GM21367 (cell line): ENCODE data around the gene ZDHHC24.
"Not testable (repeated sequence)": the region's sequence is repeated elsewhere in the genome, so short reads cannot be mapped to it uniquely, and the experiment has no call there.

Source experiments
- ATAC-seq: cut with Tn5 transposase; IDR thresholded peaks from one replicate; pipeline ENCODE4 v1.9.1; 2021; ENCODE audit not compliant: unreplicated experiment

Gene ZDHHC24, protein sequence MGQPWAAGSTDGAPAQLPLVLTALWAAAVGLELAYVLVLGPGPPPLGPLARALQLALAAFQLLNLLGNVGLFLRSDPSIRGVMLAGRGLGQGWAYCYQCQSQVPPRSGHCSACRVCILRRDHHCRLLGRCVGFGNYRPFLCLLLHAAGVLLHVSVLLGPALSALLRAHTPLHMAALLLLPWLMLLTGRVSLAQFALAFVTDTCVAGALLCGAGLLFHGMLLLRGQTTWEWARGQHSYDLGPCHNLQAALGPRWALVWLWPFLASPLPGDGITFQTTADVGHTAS

DNA sequence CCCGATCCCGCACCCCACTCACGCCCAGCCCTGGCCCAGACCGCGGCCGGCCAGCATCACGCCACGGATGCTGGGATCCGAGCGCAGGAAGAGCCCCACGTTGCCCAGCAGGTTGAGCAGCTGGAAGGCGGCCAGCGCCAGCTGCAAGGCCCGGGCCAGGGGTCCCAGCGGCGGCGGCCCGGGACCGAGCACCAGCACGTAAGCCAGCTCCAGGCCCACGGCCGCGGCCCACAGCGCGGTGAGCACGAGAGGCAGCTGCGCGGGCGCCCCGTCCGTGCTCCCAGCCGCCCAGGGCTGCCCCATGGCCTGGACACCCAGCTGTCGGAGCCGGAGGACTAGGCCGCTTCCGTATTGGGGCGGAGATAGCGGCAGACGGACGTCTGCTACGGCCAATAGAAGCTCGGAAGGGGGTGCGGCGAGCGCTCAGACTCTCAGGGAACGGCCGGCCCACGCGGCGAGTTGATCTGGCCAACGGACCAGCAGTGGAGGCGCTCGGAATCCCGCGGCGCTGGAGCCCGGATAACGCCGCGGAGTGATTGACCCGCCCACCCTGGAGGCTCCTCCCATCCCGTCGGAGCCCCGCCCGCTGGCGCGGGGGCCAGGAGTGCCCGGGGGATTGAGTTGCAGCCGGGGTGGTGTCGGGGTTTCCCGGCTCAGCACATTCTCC, at the start of gene ZDHHC24:
Gene ZDHHC24, minus strand, starts transcription at position 348 of the 667 bp plus-strand sequence. Its CDS starts 45 bp downstream, at position 303.
- no peak for ATAC-seq

DNA sequence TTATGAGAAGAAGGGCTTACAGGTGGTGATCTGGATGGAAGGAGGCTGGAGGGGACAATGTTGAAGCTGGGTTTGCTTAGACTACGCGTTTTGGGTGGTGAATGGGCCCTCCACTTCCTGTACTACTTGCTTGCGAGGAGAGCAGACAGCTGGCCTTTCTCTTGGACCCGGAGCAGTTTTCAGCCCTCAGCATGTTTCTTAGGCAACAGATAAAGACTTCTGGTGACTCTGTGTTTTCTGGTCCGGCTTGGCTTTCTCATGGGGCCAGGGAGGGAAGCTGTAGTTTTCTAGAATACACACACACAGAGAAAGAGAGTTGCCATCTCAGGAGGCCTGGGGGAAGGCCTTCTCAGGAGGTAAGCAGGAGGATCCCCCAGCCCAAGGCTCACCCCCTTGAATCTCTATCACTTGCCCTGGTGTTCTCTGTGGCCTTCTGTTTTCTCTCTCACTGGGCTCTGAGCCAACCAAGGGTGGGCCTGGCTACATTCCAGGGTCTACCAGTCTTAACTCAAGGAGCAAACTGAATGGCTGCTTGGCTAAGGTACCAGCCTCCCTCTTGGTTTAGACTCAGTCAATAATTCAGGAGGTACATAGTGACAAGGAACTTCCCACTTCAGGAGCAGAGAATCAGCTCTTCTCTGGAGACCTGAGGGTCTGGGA, 49.5 kb upstream of the ZDHHC24 start:
- no peak for ATAC-seq

DNA sequence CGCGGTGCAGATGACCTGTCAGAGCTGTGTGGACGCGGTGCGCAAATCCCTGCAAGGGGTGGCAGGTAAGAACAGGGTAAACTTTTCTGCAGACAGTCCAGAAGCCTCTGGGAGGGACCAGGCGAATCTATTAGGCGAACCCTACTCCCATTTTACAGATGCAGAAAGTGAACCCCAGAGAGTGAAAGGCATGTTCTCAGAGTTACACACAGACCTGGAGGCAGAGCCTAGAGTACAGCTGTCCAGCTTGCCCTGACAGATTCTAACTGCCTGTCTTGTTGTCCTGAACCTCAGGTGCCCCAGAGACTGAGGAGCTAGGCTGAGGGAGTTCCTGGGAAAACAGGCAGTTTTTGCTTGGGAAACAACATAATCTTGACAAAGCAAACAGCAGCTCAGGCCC, 47.8 kb upstream of the ZDHHC24 start:
- no peak for ATAC-seq

DNA sequence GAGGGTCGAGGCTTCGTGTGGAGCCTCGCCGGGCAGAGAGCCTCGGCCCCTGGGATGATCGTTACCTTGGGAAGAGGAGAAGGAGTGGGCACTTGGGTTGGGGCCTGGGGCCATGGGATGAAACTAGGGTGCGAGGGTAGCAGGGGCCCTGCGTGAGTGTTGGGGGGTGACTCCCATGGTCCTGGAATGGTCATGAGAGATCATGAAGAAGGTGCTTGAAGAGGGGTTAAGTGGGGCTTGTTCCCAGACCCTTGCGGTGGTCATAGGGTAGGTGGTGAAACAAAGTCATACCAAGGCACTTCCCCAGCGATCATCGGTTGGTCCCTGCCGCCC, 47.4 kb upstream of the ZDHHC24 start:
- ATAC-seq, result peak; percentile 6

DNA sequence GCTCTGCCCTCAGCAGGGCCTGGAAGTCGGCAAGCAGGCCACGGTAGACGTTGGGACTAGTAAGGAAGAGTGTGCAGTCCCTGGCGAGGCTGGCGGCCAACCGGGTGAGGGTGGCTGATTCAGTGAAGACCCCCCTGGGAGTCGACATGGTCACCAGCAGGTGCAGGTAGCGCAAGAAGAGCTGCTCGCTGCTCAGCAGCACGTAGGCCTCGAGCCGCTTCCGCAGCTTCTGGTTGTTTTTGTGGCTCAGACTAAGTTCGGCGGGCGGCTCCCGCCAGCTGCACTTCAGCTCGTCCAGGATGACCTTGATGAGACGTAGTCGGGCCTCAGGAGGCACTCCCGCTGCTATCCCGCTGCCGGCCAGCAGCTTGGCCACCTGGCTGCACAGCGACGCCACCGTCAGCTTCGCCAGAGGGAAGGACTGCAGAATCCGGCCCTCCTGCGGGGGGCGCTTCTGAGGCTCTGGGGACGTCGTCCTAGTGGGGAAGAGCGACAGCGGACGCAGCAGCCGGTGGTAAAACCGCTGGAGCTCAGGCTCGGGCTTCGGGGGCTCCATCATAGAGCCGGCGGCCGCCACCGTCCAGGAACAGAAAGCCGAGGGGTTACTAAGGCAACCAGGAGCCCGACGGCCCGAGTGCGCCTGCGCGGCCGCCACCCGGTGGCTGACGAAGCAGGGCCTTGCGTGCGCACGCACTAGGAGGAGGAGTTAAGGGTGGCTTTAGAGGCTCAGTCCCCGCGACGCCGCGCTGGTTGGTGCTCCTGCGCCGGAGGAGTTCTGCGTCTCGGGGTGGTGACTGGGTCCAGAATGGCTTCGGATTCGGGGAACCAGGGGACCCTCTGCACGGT, 46.8 kb upstream of the ZDHHC24 start, which contains the start of the genes CCDC87 and CCS:
Gene CCDC87, minus strand, starts transcription at position 607 of the 846 bp plus-strand sequence. Its CDS starts 48 bp downstream, at position 559.
Gene CCS, plus strand, starts transcription at position 729 of the 846 bp plus-strand sequence. Its CDS starts 77 bp downstream, at position 806.
- ATAC-seq, result peak; percentile 77

DNA sequence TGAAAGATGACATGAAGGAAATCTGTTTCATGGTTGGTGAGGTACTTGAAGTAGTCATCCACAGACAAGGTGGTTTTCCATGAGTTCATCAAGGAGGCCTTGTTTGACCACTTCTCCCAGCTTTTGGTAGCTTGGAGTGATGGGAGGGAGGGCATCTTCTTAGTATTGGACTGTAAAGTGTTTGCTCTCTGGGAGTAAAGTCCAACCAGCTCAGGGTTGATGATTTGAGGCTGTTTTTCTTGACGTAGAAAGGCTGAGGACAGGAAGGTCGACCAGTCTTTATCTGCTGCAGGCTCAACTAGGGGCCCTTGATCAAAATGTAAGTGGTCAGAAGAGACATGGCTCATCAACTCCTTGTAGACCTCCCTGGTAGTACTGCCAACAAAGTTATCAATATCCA, 45.3 kb upstream of the ZDHHC24 start:
- no peak for ATAC-seq

DNA sequence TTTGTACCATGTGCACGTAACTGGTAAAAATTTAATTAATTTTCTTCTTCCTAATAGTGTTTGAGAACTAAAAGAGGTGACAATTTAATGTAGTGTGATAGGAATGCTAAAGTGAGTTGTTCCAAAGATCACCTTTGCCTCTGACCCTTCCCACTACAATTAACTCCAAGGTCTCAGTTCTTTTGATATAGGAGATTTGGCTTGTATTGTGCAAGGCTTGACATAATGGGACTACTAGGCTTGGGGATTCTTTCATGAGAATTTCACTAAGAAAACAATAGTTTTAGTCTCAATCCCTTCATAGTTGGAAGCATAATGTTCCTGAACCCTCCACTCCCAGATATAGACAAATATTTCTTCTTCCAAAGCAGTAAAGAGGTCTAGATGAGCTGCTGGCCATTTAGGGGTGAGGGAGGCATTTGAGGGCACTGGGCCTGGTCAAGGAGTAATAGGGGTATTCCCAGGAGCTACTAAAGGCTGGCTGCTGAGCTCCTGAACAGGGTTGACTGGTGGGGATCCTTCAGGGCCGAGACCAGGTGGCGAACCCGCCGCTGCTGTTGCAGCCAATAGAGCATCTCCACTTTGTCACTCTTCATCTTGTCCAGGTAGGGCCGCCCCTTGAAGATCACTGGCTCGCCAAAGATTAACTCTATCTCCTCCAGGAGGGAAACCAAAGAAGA, 44.3 kb upstream of the ZDHHC24 start:
- no peak for ATAC-seq

DNA sequence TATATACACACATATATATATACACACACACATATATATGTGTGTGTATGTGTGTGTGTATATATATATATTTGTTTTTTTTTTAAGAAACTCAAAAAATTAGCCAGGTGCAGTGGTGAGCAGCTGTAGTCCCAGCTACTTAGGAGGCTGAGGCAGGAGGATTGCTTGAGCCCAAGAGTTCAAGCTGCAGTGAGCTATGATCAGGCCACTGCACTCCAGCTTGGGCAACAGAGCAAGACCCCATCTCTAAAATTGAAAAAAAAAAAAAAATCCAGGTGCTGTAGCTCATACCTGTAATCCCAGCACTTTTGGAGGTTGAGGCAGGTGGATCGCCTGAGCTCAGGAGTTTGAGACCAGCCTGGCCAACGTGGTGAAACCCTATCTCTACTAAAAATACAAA, 43.5 kb upstream of the ZDHHC24 start:
- not testable (repeated sequence) for ATAC-seq

DNA sequence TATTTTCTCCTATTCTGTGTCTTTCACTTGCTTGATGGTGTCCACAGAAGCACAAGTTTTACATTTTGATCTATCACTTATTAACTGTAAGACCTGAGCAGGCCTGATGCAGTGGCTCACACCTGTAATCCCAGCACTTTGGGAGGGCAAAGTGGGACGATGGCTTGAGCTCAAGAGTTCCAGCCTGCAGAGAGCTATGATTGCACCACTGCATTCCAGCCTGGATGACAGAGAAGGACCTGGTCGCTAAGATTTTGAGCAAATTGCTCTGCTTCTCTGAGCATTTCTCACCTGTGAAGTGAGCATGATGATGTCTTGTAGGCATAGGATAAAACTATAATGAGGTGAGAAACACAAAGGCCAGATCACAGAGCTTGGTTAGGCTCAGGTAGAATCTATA, 40.3 kb upstream of the ZDHHC24 start:
- ATAC-seq, result no peak

DNA sequence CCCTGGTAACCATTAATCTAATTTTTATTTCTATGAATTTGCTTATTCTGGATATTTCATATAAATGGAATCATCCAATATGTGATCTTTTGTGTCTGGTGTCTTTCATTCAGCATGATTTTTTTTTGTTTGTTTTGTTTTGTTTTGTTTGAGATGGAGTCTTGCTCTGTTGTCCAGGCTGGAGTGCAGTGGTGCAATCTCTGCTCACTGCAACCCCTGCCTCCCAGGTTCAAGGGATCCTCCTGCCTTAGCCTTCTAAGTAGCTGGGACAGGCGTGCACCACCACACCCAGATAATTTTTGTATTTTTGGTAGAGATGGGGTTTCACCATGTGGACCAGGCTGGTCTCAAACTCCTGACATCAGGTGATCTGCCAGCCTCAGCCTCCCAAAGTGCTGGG, 39.6 kb upstream of the ZDHHC24 start:
- ATAC-seq, result not testable (repeated sequence)

DNA sequence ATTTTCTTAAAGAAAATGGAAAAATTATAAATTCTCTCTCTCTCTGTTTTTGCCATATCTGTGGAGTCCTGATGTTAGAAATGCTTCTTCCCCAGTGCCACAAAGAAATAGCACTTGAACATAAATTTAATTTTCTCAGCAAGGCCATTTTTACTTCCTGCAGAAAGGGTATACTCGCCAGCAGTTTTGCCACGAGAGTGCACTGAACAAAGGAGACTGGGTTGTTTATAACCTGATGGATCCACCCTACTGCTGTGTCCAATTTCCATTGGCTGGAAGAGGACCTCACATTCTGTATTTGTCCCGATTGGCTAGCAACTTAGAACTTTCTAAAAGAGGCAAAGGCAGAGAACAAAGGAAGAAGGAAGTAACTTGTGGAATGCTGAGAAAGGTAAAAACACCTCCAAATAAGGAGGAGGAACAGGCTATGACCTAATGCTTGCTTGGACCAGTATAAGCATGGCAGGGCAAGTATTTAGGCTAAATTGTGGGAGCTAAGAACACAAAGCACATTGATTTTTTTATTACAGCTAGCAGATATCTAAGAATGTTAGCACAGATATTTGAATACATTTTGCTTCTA, 36.8 kb upstream of the ZDHHC24 start:
- not testable (repeated sequence) for ATAC-seq

DNA sequence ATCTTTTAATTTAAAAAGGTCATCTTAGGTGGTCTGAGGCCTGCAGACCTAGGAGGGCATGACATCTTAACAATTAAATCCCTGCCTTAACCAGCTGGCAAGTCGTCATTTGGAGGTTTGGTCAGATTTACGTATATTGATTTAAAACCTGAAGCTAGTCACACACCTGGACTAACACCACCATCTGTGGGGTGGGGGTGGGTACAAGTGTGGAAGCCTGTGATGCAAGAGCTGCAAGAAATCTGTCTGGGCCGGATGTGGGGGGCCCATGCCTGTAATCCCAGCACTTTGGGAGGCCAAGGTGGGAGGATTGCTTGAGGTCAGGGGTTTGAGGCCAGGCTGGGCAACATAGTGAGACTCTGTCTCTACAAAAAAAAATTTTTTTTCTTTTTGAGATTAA, 35.4 kb upstream of the ZDHHC24 start:
- no peak for ATAC-seq

DNA sequence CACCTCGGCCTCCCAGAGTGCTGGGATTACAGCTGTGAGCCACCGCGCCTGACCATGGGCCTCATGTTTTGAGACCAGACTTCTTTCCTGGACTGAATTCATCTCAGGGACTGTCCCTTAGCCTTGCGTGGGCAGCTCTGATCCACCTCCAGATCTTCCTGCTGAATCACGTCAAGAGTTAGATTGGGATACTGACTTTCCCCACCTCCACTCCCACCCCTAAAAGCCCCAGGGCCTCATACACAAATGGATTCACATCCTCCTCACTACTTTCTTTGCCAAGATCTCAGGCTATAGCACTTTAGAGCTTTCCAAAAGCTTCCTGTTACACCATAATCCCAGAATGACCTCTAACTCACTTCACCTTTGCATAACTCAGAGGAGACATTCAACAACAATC, 35.0 kb upstream of the ZDHHC24 start:
- no peak for ATAC-seq

DNA sequence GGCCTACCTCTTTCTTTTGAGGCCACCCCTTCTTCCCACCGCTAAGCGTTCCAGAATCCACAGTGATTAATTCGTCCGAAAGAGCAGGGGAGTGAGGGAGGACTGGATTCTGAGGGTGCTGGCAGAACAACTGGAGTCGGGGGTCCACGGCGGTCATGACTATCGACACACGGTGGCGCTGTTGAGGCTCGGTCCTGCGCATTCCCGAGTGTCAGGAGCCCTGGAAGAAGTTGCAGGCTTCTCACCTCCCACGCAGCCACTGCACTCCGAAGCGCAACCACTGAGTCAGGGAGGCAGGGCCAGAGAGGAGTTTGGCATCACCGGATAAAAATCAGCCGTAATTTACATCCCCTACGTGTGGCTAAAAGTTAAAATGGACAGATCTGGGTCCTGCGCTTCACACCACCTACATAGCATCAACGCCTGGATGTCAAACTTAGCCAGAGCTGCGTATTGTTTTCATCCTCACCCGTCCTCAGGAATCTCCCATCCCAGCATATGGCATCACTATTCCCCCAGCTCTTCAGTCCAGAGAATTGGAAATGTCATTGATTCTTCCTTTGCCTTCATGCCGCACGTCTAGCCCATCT, 33.3 kb upstream of the ZDHHC24 start:
- ATAC-seq, result no peak

DNA sequence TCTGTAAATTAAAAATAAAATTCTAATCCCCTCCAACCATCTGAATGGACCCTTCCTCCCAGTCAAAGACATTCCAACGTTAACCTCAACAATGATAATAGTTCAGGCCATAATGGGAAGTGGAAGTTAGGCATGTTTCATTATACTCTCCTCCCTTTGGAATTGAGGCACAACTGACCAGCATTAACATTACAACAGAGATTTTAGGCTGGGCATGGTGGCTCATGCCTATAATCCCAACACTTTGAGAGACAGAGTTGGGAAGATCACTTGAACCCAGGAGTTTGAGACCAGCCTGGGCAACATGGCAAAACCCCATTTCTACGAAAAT, 25.0 kb upstream of the ZDHHC24 start:
- ATAC-seq, result no peak

DNA sequence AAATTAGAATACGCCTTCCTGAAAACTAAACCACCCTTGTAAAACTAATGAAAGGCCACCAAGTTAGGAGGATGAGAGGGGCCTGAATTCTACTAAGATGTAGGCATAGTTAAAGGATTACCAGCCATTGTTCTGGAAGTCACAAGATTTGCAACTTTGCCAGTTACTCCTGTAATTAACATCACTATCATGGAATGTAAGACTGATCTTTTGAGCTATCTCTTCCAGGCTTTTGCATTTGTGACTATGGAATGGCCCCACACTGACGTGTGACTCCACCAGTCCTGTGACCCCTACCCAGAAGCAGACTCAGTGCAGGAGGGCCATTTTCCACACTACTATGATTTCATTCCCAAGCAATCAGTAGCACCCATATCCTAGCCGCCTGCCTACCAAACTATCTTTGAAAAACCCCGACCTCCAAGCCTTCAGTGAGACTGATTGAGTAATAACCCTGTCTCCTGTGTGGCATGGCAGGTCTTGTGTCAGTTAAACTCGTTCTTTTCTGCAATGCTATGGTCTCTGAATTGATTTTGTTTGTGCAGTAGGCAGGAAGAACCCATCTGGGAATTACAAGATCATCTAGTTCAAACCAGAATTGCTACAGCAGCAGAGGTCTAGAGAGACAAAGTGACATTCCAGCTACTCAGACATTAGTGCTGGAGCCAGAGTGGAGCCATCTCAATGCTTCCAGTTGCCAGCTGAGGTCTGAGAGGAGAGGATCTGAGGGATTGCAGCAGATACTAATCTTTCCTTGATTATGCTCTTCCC, 24.4 kb upstream of the ZDHHC24 start:
- ATAC-seq, result no peak

DNA sequence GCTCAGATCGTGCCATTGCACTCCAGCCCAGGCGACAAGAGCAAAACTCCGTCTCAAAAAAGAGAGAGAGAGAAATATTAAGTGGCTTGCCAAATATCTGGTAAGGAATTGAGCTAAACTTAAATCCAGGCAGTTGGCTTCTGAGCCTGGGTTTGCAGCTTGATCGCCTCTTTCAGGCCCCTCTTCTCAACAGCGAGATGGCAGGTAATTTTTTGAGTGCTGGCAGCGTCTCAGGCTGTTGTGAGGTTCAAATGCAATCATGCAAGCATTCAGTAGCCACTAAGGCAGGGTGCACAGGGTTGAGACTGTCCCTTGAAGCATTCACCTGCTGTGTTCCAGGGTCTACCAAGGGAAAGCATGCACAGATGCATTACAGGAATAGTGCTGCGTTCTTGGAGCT, 23.2 kb upstream of the ZDHHC24 start:
- ATAC-seq, result no peak

DNA sequence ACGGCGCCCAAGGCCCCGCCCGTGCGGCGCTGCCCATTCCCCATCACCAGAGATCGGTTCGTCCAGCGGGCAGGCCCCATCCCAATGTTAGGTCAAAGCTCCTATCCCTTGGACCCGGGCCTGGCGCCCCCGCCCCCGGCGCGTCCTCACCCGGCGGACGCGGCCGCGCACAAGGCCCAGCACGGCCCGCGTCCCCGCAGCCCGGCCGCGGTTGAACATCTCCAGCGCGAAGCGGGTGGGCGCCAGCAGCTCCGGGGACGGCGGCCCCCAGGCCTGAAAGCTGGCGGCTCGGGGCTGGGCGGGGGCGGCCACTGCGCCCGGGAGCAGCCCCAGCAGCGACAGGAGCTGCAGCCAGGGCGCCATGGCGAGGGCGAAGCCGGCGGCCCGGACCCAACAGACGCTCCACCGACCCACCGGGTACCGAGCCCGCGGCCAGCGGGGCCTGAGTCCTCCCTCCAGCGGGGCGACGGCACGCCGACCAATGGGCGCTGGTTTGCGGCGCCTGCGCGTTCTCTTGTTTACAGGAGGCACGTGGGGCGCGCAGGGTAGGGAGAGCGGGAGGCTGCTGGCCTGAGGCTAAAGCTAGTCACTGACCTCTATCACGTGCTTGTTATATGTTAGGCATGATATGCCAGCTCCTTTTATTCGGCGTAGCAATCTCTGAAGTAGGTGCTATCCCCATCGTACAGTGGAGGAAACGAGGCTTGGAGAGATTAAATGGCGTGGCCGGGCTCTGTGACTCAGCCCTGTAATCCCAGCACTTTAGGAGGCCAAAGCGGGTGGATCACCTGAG, 22.5 kb upstream of the ZDHHC24 start, which contains the start of gene CTSF:
Gene CTSF, minus strand, starts transcription at position 483 of the 793 bp plus-strand sequence. Its CDS starts 120 bp downstream, at position 363.
- no peak for ATAC-seq
